DMS53 (cell line): ENCODE measurements around the gene TDP1.
A peak's percentile ranks its signal among the peaks of the same experiment; 100 is the strongest.
"Not testable (repeated sequence)": the region's sequence is repeated elsewhere in the genome, so short reads cannot be mapped to it uniquely, and the experiment has no call there.

ENCODE experiments used
- DNase-seq: peaks from one replicate; lab custom pipeline; 2025; lab: John Stamatoyannopoulos, UW

Gene TDP1

DNA sequence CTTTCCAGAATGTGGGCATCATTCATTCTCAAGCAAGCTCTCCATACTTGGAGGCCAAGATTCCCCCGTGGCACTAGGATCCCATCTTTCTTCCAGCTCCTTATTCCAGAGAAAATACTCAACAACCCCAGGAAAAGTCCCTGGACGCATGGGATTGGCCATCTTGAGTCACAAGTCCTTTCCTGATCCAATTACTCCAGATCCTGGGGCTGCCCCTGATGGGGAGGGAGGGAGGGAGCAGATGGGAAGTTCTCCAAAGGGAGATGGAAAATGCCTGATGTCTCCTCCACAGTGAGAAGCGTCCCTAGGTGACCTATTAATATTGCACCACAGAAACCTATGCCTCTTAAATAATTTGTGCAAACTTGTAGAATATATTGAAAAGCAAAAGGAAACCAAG lies 93.7 kb downstream of the TDP1 start:
- DNase-seq, result no peak

DNA sequence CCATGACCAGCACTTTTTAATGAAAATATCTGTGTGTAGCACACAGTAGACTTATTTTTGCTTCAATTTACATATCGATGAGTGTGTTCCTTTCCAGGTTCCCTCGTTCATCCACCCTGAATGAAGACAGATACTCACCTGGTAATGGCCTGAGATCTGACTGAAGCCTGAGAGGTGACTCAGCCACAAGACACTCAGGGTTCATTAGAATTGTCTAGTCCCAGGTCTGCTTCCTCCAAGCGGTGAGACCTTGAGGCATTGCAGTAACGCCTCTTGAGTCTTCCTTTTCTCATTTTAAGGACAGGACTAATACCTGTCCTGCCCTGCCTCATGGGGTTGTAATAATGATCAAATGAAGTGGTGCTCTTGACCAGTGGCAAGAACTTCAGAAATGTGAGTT lies 94.5 kb downstream of the TDP1 start:
- no peak for DNase-seq

DNA sequence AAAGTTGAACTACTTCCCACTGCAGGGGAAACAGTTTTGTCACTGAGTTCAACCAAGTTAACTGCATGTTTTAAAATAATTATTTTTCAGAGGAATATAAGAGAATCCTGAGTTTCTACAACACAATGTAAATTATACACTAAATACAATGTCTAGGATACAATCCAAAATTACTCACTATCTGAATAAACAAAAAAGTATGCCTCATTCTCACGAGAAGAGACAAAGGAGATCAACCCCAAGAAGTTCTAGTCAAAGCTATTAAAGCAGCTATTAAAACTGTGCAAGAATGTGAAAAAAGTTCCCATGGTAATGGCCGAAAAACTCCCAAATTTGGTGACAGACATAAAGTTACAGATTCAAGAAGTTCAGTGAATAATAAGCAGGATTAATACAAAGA lies 97.3 kb downstream of the TDP1 start:
- DNase-seq, result no peak

DNA sequence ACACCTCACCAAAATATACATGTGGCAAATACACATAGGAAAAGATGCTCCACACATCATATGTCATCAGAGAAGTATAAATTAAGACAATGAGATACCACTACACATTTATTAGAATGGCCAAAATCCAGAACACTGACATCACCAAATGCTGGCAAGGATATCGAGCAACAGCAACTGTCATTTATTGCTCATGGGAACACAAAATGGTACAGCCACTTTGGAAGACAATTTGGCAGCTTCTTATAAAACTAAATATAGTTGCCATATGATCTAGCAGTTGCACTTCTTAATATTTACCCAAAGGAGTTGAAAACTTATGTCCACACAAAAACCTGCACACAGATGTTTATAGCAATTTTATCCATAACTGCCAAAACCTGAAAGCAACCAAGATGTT lies 99.1 kb downstream of the TDP1 start:
- no peak for DNase-seq

DNA sequence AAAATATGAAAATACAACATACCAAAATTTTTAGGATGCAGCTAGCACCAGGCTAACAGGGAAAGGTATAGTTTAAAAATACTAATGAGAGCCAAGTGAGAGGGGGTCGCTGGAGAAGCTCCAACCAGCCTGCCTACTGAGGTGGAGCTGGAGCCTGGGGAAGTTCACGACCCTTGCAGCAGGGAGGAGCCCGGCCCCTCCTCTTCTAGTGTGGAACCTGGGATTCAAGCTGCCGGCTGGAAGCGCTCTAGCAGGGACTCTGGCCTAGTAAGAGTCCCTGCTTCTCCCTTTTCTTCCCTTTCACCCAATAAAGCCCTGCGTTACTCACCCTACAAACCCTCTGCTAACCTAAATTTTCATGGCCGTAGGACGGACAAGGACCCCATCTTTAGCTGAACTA lies 101.1 kb downstream of the TDP1 start:
- DNase-seq, result no peak

DNA sequence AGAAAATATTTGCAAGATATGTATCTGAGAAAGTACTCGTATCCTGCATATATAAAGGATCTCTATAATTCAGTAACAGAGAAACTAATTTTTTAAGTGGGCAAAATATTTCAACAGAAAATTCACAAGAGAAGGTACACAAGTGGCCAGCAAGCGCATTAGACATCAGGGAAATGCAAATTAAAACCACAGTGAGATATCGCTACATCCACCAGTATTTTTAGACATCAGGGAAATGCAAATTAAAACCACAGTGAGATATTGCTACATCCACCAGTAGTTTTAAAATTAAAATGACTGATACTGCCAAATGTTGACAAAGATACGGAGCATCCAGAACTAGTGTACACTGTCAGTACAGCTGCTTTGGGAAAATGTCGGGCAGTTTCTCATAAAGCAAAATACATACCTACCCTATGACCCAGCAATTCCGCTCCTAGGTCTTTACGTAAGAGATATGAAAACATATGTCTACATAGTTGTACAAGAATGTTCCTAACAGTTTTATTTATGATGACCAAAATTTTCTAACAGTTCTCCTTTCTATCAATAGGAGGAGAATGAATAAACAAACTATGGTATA lies 103.2 kb downstream of the TDP1 start:
- DNase-seq, result peak; percentile 4

DNA sequence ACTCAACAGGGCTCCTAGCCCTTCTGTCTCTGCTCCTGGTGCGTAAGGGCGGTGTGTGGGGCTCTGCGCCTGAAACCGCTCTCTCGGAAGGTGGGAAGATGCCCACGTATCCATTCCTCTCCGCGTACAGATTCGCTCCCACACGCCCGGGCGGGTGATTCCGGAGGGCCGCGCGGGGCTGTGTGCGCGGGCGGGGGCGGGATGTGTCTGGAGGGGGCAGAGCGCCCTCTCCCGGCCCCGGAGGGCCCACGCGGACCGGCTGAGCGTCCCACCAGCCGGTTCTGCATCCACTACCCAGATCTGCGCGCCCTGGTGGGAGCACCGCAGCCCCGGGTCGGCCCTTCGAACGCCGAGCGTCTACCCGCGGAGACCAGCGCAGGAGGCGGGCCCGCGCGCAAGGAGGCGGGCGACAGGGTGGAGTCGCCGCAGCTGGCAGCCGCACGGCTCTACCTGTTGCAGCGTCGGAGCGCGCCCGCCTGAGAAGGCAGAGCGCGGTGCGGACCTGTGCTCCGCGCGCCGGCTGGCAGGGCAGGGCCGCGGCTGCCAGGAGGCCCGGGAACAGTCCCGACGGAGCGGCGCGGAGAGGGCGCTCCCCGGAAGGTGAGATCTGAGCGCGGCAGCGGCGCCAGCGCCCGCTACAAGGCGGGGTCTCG lies 104.7 kb downstream of the TDP1 start:
- DNase-seq, result peak; percentile 90

DNA sequence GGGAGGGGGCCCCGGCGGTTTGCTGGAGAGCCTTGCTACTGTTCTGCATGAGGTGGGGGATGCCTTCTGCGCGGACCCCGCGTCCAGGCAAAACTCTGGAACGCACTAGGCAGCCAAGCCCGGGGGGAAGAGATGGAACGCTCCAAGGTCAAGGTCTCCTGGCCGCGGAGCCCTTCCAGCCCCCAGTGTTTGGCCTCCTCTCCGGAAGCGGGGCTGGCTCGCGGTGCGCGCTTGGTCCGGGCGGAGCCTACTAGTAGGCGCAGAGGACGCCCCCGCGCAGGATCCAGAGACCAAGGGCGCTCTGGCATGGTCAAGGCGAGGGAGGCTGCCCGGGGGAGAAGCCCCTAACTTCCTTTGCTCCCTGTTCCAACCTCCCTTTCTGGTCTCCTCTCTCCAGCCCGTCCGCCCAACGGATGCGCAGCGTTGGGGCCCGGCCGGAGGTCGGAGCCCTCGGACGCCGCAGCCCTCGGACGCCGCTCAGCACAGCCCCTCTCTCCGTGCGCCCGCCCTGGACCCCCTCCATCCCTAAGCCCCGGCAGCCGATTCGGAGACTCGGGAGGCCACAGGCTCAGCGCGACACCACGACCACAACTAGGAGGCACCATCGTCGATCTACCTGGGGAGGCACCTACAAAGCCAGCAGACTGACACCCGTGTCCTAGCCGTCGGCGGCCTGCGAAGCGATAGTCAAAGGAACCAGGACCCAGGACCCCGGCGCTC lies 105.4 kb downstream of the TDP1 start:
- peak; percentile 53 for DNase-seq

DNA sequence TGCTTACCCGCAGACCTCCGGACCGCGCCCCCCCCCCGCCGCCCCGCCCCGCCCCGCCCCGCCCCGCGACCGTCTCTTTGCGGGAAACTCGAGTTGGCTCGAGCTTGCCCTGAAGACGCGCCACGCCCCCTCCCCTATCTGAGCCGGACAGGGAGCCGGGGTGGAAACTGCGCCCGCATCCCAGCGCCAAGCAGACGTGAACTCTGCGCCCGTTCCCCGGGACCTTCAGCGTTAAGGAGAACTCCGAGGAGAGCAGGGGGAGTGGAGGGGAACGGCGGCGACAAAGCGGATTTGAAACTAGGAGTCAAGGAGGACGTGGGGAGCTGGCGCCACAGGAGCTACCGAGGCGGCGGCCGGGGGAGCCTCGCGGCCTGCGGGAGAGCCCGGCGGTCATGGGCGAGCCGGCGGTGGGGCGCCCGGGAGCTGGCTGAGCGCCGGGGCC lies 106.0 kb downstream of the TDP1 start, which contains the start of gene KCNK13:
TSS of gene KCNK13 (plus strand) at position 310 of the 442 bp plus-strand sequence. CDS start 212 bp downstream, outside the sequence.
- DNase-seq, result peak; percentile 54

DNA sequence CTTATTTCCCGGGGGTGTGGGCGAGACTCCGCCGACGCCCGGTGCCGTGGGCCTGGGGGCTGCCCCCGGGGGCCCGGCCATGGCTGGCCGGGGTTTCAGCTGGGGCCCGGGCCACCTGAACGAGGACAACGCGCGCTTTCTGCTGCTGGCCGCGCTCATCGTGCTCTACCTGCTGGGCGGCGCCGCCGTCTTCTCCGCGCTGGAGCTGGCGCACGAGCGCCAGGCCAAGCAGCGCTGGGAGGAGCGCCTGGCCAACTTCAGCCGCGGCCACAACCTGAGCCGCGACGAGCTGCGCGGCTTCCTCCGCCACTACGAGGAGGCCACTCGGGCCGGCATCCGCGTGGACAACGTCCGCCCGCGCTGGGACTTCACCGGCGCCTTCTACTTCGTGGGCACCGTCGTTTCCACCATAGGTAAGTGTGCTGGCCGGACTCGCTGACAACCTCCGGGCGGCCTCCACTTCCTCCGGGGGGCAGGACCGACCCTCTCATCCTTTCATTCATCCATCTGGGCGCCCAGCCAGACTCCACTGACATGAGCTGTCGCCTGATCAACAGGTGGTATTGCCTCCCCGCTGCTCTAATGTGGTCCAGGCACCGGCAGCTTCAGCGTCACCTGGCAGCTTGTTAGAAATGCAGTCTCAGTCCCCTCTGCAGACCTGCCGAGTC lies 106.5 kb downstream of the TDP1 start:
- peak; percentile 63 for DNase-seq

DNA sequence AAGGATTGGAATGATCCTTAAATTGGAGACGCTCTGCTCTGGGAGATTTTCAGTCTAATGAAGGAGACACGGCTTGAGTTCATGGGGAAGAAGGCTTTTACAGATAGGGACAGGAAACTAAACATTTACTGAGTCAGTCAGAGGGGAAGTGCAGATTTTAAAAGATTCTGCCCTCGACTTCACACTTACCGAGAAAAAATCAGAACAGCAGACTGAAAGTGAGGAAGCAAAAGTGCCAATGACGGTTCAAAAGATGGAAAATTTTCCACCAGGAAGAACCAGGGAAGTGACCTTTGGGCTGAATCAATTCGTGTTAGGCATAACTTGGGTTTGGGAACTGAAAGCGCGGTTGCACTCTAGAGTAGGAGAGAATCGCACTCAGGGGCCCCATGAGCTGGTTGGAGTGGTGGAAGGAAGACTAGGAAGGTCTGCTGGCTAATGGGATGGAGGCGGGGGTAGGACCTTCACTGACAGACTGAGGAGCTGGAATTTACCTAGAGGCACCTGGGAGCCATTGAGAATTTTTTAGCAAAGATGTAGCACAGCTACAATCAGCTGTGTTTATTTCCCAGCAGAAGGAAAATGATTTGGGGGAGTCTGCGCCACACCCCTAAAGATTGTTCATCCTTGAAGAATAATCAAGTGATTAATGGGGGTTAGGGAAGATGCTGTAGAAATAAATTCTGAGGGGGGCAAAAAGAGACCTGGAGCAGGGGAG lies 107.3 kb downstream of the TDP1 start:
- no peak for DNase-seq

DNA sequence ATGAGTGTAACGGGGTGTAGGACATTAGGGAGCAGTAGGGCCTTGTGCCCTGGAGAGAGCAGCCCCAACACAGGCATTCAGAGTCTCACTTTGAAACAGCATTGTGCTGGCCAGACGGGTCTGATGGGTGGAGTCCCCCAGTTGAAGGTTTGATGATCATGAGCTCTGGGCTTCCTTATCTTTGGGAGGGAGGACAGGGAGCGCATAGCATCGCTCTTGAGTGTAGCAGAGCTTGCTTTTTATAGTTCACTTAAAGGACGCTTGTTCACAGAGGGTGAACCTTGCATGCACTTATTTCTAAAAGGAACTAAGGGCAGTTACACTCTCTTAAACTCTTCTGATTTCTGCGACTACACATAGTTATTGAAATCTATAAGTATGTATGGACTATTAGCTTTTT lies 116.6 kb downstream of the TDP1 start:
- no peak for DNase-seq

DNA sequence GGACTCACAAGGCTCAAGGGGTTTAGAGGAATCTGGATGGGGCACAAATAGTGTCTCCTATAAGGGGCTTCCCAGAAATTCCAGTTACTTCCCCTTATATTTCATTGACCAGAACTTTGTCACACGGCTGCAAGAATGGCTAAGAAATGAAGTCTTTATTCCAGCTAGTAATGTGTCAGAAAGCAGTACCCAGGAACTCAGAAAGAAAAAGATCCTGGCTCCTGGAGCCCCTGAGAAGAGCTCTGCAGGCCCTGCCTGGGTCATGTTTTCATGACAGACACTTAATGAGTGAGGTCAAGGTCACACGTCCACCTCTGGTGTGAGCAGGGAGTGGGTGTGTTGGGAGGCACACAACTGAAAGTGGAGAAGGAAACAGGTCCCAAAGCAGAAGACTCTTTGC lies 123.8 kb downstream of the TDP1 start:
- DNase-seq, result no peak

DNA sequence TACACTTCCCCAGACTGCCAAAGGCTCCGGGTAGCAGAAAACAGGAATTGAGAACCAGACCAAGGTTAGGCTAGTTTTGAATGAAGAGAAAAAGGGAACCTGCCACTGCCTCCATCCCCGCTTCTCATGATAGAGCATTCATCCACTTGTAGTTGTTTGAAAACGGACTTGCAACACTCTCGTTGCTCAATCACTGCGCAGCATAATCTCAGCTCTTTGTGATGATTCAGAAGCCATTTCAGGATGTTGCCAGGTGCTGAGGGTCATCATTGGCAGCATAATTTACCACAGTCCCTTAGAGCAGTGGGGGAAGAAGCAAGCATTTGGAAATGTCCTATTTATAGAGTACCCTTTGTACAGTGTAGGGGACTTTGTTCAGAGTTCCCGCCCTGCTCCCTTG lies 131.7 kb downstream of the TDP1 start:
- no peak for DNase-seq

DNA sequence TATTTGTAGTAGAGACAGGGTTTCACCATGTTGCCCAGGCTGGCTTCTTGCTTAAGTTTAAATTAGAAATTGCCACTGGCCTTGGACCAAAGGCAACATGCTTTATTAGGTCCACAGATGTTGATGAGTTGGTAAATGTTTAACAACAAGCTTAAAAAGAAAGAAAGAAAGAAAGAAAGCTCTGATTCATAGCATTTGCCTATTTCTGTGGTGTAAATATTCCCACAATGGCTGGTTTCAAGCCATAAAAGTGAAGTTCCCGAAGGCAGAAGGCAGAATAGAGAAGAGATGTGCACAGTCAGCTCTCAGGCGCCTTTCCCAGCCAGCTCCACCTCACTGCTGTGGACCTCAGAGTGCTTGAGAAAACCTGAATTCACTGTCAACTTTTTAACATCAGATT lies 132.4 kb downstream of the TDP1 start:
- no peak for DNase-seq

DNA sequence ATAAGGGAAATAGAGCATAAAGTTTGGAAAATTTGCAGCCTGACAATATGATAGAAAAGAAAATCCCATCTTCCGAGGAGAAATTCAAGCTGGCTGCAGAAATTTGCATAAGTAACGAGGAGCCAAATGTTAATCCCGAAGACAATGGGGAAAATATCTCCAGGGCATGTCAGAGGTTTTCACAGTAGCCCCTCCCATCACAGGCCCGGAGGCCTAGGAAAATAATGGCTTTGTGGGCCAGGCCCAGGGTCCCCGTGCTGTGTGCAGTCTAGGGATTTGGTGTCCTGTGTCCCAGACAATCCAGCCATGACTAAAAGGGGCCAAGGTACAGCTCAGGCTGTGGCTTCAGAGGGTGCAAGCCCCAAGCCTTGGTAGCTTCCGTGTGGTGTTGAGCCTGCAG lies 133.8 kb downstream of the TDP1 start:
- DNase-seq, result not testable (repeated sequence)

DNA sequence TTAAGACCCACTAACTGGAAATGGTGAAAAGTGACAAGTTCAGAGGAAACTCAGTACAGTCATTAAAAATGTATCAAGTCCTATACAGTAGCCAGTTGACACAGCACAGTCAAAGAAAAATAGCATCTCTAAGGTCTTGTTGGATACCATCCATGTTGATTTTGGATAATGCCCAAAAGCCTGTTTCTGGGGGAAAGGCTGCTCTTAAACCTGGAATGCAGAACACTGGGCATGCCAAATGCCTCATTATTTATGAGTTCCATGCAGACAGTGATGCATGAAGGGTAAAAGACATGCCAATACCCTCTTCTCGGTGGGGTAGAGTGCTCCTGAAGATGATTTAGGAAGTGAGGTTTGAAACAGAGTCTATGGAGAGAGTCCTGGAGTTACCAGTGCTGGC lies 135.7 kb downstream of the TDP1 start:
- DNase-seq, result no peak

DNA sequence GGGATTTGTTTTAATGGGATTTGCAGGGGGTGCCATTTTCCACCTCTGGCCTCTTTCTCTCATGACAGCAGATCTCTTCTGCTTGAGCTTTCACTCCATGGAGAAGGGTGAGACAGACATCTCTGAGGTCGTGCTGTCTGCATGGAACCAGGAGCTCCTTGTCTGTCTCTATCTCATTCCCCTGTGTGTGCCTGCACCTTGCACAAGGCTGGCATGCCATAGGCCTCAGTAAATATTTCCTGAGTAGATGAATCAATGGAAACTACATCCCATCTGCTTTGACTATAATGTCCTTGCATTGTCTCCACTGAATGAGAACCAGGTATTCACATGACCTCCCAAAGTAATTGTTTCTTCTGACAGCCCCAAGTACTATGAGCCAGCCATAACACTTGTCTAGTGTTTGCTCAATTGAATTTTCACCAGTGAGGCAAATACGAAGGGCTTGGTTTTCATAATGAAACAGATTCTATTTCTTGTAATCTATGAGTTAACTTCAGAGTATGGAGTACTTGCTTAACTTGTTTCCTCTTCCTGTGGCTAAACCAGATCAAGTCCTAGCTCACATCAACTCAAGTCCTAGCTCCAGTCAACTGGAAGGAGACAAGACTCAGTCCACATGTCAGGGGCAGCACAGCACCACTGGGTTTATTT lies 138.3 kb downstream of the TDP1 start:
- peak; percentile 49 for DNase-seq
